Tibial nerve (tissue), 4 donors: ENCODE data around the gene GRM8.

Source experiments
- CTCF ChIP-seq, 5 experiments: fragments of 200-600 bp in 3 of 5; fragments of 450-650 bp in 2 of 5; sonication (generic) in 3 of 5; IDR thresholded peaks; one replicate each; pipeline ENCODE4 v1.5.1; 2016 to 2019; ENCODE audit warnings: antibody characterized with exemption in 5 of 5, mild to moderate bottlenecking in 3 of 5, moderate library complexity in 2 of 5
- EP300 ChIP-seq, 2 donors: sonication (generic); formaldehyde crosslinking; IDR thresholded peaks; one replicate each; pipeline ENCODE4 v1.6.1; 2017; ENCODE audit warnings: antibody characterized with exemption in 2 of 2, mild to moderate bottlenecking in 1 of 2

- TF ChIP-seq CTCF (IDR thresholded peaks at IDR 0.05) (no peak), EP300 (IDR thresholded peaks at IDR 0.05) (no peak)
Observed at GRCh38 chr7:127189074-127189473, 63.7 kb downstream of the GRM8 start.
